Karpas-422 (cell line): ENCODE measurements around the gene SLC12A7. TPM values are rescaled to one million over a fixed set of nuclear protein-coding genes. Genes with fewer than 3 reads are reported as not detected.

Experiments used
- DNase-seq: peaks from one replicate; pipeline ENCODE4 v3.0.0-alpha.2; 2015
- H2AFZ ChIP-seq: fragments of 200-600 bp; sonication (generic); 2 replicates; pipeline ENCODE4 v1.6.1; 2014; ENCODE audit warnings: antibody characterized with exemption, low read length, mixed read lengths
- H3K27ac ChIP-seq: fragments of 200-600 bp; sonication (generic); 2 replicates; pipeline ENCODE4 v1.5.1; 2014; ENCODE audit warnings: mild to moderate bottlenecking, low read length, moderate library complexity
- H3K27me3 ChIP-seq: fragments of 200-600 bp; sonication (generic); 2 replicates; pipeline ENCODE4 v1.6.1; 2014; ENCODE audit warnings: low read length, mixed read lengths
- H3K36me3 ChIP-seq: fragments of 200-600 bp; sonication (generic); 2 replicates; pipeline ENCODE4 v1.6.1; 2014; ENCODE audit warnings: low read length, mixed read lengths; ENCODE audit not compliant: insufficient read depth
- H3K4me1 ChIP-seq: fragments of 200-600 bp; sonication (generic); 2 replicates; pipeline ENCODE4 v1.6.1; 2014; ENCODE audit warnings: mild to moderate bottlenecking, low read length, mixed read lengths
- H3K4me2 ChIP-seq: fragments of 200-600 bp; sonication (generic); 2 replicates; pipeline ENCODE4 v1.6.1; 2014; ENCODE audit warnings: low read length, low read depth, mild to moderate bottlenecking; ENCODE audit not compliant: poor library complexity, severe bottlenecking
- H3K4me3 ChIP-seq: fragments of 200-600 bp; sonication (generic); 2 replicates; pipeline ENCODE4 v1.5.1; 2014; ENCODE audit warnings: mild to moderate bottlenecking, antibody characterized with exemption, low read length, mixed read lengths
- H3K79me2 ChIP-seq: fragments of 200-600 bp; sonication (generic); 2 replicates; pipeline ENCODE4 v1.6.1; 2014; ENCODE audit warnings: mild to moderate bottlenecking, low read length, mixed read lengths
- H3K9ac ChIP-seq: fragments of 200-600 bp; sonication (generic); 2 replicates; pipeline ENCODE4 v1.6.0; 2014; ENCODE audit warnings: low read length
- H3K9me2 ChIP-seq: fragments of 200-600 bp; sonication (generic), shearing (Covaris generic); replicated peaks from 2 replicates; pipeline ENCODE4 v1.6.0; 2014; ENCODE audit warnings: mild to moderate bottlenecking, low read length, moderate library complexity; ENCODE audit not compliant: insufficient read depth
- H3K9me3 ChIP-seq: fragments of 300-700, 200-600 bp; sonication (generic); 2 replicates; pipeline ENCODE4 v1.6.1; 2014; ENCODE audit warnings: low read length, mixed read lengths
- H4K20me1 ChIP-seq: fragments of 200-600 bp; sonication (generic); 2 replicates; pipeline ENCODE4 v1.6.1; 2014; ENCODE audit warnings: mild to moderate bottlenecking, antibody characterized with exemption, low read length, low read depth; ENCODE audit not compliant: insufficient read depth
- total RNA-seq: library from RNA; depleted of rRNA; stranded (reverse); fragments of >200 nt; shearing (Covaris generic); gene quantifications from 2 replicates; pipeline ENCODE4 v1.2.3, GENCODE V29; 2014; ENCODE audit warnings: low replicate concordance

Gene SLC12A7
- total RNA-seq, 1 experiment from 2014 or later, result not detected

DNA sequence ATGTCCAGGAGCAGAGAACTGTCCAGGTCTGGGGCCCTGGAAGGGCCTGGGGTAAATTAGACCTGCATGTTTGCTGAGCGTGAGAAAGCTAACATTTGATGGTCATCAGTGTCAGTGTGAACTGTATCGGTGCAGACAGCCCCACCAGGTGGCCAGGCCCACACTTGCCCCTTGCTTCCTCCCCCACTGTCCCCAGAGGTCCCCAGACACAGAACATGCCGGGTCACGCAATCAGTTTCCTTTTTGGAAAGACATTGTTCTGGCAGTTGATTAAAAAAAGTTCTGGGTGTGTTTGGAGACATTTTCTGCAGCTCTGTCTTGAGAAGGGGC, 101.7 kb downstream of the SLC12A7 start:
- DNase-seq, result no peak
- H3K9me3 ChIP-seq, result no peaks in the 10 kb centered on the region
- no peaks in the 10 kb centered on the region for H3K9me2 ChIP-seq
- no peaks in the 10 kb centered on the region for H3K36me3 ChIP-seq
- no peak overlapping the region for H2AFZ ChIP-seq
- H3K9ac ChIP-seq, result no peak overlapping the region
- H3K4me3 ChIP-seq, result no peak overlapping the region
- H3K27me3 ChIP-seq, result no peaks in the 10 kb centered on the region
- no peaks in the 10 kb centered on the region for H3K79me2 ChIP-seq
- no peak overlapping the region for H3K27ac ChIP-seq
- H3K4me2 ChIP-seq, result no peak overlapping the region
- H4K20me1 ChIP-seq, result no peaks in the 10 kb centered on the region
- H3K4me1 ChIP-seq, result peaks cover 4% of the 10 kb centered on the region; the same call in 1 of the 2 replicates

DNA sequence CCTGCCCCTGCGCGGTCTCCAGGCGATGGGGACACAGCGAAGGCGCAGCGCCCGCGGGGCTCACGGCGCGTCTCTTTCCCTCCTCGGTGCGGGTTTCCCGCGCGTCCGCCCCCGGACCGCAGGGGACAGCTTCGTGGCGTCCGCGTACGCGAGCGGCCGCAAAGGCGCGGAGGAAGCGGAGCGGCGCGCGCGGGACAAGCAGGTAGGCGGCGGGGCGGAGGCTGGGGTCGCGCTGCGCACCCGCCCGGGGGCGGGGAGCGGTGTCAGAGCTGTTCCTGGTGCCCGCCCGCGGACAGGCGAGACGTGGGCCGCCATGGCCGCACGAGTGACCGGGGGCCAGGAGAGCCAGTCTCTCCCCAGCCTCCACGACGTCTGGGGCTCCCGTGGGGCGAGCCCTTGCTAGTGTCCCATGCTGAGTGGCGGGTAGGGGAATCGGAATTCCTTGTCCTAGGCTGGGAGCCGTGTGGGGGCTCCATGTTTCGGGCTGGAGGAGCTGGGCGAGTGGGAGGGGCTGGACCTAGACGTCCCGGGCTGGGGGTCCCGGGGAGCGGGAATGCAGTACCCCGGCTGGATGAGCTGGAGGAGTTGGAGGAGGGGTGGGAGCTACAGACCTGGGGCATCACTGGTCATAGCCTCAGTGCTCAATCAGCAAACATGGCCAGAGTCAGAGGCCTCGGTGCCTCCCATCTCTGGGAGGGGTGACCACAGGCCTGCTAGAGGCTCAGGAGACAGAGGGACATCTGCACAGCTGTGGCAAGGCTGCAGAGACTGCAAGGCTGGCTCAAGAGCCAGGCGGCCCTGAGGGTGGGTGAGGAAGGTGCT, 102.3 kb downstream of the SLC12A7 start:
- Histone ChIP-seq H4K20me1 (no peaks in the 10 kb centered on the region), H3K27ac (no peak overlapping the region), H2AFZ (no peak overlapping the region), H3K36me3 (no peaks in the 10 kb centered on the region), H3K9ac (no peak overlapping the region), H3K4me3 (no peak overlapping the region), H3K4me2 (no peak overlapping the region), H3K79me2 (no peaks in the 10 kb centered on the region), H3K4me1 (peaks cover 4% of the 10 kb centered on the region; the same call in 1 of the 2 replicates), H3K27me3 (no peaks in the 10 kb centered on the region), H3K9me2 (no peaks in the 10 kb centered on the region), H3K9me3 (no peaks in the 10 kb centered on the region)
- DNase-seq, result no peak

DNA sequence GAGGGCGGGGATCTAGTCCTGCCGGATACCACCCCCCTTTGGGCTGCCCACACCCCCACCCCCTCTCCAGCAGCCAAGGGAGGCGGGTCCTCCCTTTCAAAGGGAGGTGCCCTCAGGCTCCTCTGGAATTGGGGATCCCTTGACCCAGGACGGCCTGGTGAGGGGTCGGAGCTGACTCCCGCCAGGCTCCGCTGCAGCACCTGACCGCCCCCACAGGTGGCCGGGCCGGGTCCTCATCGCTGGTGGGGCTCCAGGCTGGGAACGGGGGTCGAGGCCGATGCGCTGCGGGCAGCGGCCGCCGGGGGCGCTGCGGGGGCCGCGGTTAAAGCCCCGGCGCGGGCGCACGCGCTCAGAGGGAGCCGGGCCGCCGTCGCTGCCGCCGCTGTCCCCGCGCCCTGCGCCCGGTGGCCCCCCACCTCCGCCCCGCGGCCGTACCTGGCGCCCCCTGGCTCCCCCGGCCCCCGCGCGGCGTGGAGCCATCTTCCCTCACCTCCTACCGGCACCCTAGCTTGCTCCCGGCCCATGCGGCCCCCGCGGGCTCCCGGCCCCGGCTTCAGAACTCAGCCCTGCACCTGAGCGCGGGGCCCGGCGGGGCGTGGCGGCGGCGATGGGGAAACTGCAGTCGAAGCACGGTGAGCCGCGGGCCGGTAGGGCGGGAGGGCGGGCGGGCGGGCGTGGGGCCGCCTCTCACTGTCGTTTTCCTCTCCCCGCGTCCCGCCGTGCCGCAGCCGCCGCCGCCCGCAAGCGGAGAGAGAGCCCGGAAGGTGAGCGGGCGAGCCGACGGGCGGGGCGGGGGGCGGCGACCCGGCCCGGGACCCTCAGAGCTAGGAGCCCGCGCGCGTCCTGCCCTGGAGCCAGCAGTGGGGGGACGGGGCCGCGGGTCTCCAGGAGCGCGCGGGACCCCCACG, 103.2 kb downstream of the SLC12A7 start, which contains the start of gene NKD2:
Gene NKD2 (plus strand): TSS at position 352 of the 908 bp plus-strand sequence. CDS start 256 bp downstream, at position 608.
- Histone ChIP-seq H2AFZ (no peak within 1 kb of the TSS), H3K36me3 (no peaks in the 10 kb centered on the region), H3K9me3 (no peaks in the 10 kb centered on the region), H3K79me2 (no peaks in the 10 kb centered on the region), H3K4me2 (no peak within 1 kb of the TSS), H3K9me2 (no peaks in the 10 kb centered on the region), H3K9ac (no peak within 1 kb of the TSS), H3K27ac (no peak within 1 kb of the TSS), H3K4me1 (peaks cover 4% of the 10 kb centered on the region; the same call in 1 of the 2 replicates), H3K27me3 (no peaks in the 10 kb centered on the region), H3K4me3 (no peak within 1 kb of the TSS), H4K20me1 (no peaks in the 10 kb centered on the region)
- no peak for DNase-seq

DNA sequence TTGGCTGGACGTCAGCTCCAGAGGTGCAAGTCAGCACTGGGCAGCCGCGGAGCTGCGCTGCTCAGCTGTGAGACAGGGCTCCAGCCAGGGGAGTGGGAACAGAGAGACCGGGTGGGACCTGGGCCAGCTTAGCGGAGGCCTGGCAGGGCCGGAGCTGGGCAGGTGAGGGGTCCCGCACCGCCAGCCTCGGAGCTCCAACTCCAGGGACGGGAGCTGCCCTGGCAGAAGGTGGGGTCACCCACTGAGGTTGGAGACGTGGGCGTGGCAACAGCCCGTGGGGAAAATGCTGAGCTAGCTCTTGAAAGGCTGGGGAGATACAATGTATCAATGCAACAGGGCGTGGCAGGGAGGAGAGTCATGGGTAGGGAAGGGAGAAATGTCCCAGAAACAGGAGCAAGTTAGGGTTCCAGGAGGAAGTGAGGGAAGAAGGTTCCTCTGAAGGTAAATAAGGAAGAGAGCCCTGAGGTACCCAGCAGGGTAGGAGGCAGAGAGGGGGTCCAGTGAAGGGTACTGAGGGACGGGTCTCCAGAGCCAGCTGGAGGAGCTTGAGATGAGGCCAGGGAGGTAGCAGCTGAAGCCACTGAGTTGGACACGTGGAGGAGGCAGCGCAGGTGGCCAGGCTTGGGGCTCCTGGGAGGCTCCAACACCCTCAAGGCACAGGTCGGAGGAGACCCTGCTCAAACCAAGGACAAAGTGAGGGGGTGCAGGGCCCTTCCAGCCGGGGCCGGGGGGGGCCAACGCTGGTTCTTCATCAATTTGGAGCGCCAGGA, 104.0 kb downstream of the SLC12A7 start:
- Histone ChIP-seq H3K9me2 (no peaks in the 10 kb centered on the region), H2AFZ (no peak overlapping the region), H4K20me1 (no peaks in the 10 kb centered on the region), H3K36me3 (no peaks in the 10 kb centered on the region), H3K27ac (no peak overlapping the region), H3K9ac (no peak overlapping the region), H3K27me3 (no peaks in the 10 kb centered on the region), H3K79me2 (no peaks in the 10 kb centered on the region), H3K4me3 (no peak overlapping the region), H3K4me2 (no peak overlapping the region), H3K4me1 (peaks cover 4% of the 10 kb centered on the region; the same call in 1 of the 2 replicates), H3K9me3 (no peaks in the 10 kb centered on the region)
- no peak for DNase-seq

DNA sequence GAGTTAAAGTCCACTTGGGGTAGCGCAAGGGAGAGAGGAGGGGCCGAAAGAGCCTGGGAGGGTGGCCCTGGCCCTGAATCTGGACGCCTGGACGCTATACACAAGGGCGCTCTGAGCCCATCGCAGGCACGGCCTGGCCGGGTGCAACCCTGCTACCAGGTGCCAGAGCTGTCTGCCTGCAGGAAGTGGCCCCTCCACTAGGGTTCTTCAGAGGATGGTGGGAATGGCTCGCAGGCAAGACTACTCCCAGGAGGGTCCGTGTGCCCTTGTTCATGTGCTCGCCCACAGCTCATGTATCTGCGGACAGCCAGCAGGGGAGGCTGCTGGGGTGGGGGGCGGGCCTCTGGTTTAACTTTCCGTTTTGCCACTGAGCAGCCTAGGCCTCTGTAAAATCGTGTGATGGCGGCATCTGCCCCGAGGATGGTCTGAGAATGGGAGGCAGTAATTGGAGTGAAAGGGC, 104.6 kb downstream of the SLC12A7 start:
- no peaks in the 10 kb centered on the region for H4K20me1 ChIP-seq
- no peaks in the 10 kb centered on the region for H3K79me2 ChIP-seq
- no peak overlapping the region for H3K27ac ChIP-seq
- H2AFZ ChIP-seq, result no peak overlapping the region
- no peak overlapping the region for H3K9ac ChIP-seq
- H3K4me2 ChIP-seq, result no peak overlapping the region
- H3K4me1 ChIP-seq, result peaks cover 4% of the 10 kb centered on the region; the same call in 1 of the 2 replicates
- no peaks in the 10 kb centered on the region for H3K36me3 ChIP-seq
- no peak overlapping the region for H3K4me3 ChIP-seq
- H3K9me2 ChIP-seq, result no peaks in the 10 kb centered on the region
- no peaks in the 10 kb centered on the region for H3K27me3 ChIP-seq
- no peak for DNase-seq
- H3K9me3 ChIP-seq, result no peaks in the 10 kb centered on the region

DNA sequence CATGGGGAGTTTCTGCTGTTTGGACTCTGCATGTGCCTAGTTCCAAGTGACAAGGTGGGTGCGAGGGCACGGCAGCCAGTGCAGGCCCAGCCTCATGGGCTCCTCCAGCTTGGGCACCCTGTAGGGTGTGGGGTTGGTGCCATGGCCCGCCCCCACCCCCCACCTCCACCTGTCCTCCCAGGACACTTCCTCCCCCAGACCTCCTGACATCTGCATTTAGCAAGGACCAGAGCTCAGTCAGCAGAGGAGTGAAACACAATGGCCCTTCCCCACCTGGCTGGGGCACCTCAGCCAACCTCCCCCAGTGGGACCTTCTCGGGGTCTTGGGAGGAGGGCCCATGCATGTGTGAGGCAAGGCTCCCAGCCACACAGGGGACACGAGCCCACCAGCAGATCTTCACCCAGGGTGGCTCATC, 105.2 kb downstream of the SLC12A7 start:
- Histone ChIP-seq H4K20me1 (no peaks in the 10 kb centered on the region), H3K27ac (no peak overlapping the region), H3K9me3 (no peaks in the 10 kb centered on the region), H3K79me2 (no peaks in the 10 kb centered on the region), H3K4me2 (no peak overlapping the region), H3K4me1 (peaks cover 4% of the 10 kb centered on the region; the same call in 1 of the 2 replicates), H2AFZ (no peak overlapping the region), H3K4me3 (no peak overlapping the region), H3K27me3 (no peaks in the 10 kb centered on the region), H3K36me3 (no peaks in the 10 kb centered on the region), H3K9me2 (no peaks in the 10 kb centered on the region), H3K9ac (no peak overlapping the region)
- DNase-seq, result no peak

DNA sequence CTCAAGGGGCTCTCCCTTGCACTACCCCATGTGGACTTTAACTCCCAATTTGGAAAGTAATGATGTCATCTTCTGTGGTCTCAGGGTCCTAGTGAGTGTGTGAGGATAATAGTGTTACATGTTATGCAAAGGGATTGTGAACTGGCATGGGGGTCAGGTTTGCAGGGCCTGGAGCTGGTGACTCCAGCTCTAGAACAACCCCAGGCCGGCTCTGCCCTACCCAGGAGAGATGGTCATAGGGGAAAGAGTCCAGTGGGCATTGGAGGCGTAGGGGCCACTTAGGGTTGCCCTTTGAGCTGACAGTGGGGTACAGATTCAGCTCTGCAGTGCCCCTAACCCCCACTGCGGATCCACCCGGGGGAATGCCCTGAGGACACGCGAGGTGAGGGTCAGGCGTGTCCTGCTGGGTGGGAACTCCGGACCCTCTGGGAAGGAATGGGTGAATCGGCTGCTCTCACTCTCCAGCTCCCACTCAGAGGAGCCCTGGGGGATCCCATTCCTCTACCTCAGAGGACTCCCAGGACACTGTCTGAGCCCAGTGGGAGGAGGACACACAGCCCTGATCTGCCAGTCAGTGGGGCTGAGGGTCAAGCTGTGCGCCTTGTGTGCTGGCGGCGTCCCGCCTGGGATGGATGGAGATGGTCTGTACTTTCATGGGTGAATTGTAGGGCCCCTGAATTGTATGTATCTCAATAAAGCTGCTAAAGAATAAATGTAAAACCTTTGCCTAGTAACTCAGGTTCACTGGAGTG, 105.8 kb downstream of the SLC12A7 start:
- no peak overlapping the region for H3K27ac ChIP-seq

More for the DNA sequence above, 105.8 kb downstream of the SLC12A7 start:
- DNase-seq, result no peak
- no peak overlapping the region for H3K4me3 ChIP-seq
- H3K9me2 ChIP-seq, result no peaks in the 10 kb centered on the region
- H3K4me1 ChIP-seq, result peaks cover 4% of the 10 kb centered on the region; the same call in 1 of the 2 replicates
- no peaks in the 10 kb centered on the region for H3K27me3 ChIP-seq
- no peak overlapping the region for H2AFZ ChIP-seq
- H3K4me2 ChIP-seq, result no peak overlapping the region
- H3K9me3 ChIP-seq, result no peaks in the 10 kb centered on the region
- H3K79me2 ChIP-seq, result no peaks in the 10 kb centered on the region
- H3K9ac ChIP-seq, result no peak overlapping the region
- H4K20me1 ChIP-seq, result no peaks in the 10 kb centered on the region
- no peaks in the 10 kb centered on the region for H3K36me3 ChIP-seq
